Breast epithelium (tissue), 3 donors: Measurements from ENCODE around the gene RIMKLB.

Experiments used
- POLR2A ChIP-seq: fragments of 450-650 bp; IDR thresholded peaks from one replicate; pipeline ENCODE4 v1.6.1; 2016; ENCODE audit warnings: antibody characterized with exemption, mild to moderate bottlenecking, moderate library complexity
- POLR2AphosphoS5 ChIP-seq, 3 donors: sonication (generic); formaldehyde crosslinking; IDR thresholded peaks; one replicate each; pipeline ENCODE4 v1.6.1; 2017; ENCODE audit warnings: antibody characterized with exemption in 3 of 3

GRCh38 chr12:8742501-8742900 lies 44.7 kb downstream of the RIMKLB start:
- no peak for TF ChIP-seq POLR2A
- TF ChIP-seq POLR2AphosphoS5 (IDR thresholded peaks at IDR 0.05), result no peak
